Mesothelial cell of epicardium (in vitro differentiated cells): ENCODE results near the gene IBSP. TPM values are rescaled to one million over a fixed set of nuclear protein-coding genes. Genes with fewer than 3 reads are reported as not detected.

Experiments used
- DNase-seq, 2 experiments: peaks; one replicate each; pipeline ENCODE4 v3.0.0; 2021; ENCODE audit warnings: low spot score in 2 of 2; ENCODE audit not compliant: unreplicated experiment in 2 of 2
- H3K27ac Mint-ChIP-seq: 2 replicates; pipeline ENCODE4 v1.8.0; 2021; ENCODE audit warnings: mixed read lengths
- H3K27me3 Mint-ChIP-seq: 2 replicates; pipeline ENCODE4 v1.8.0; 2021; ENCODE audit warnings: low read depth, mixed read lengths
- H3K36me3 Mint-ChIP-seq: 2 replicates; pipeline ENCODE4 v1.8.0; 2021; ENCODE audit warnings: mixed read lengths
- H3K4me1 Mint-ChIP-seq: 2 replicates; pipeline ENCODE4 v1.8.0; 2021; ENCODE audit warnings: mixed read lengths
- H3K4me3 Mint-ChIP-seq: 2 replicates; pipeline ENCODE4 v1.8.0; 2021; ENCODE audit warnings: mild to moderate bottlenecking, moderate library complexity, mixed read lengths
- H3K9me3 Mint-ChIP-seq: 2 replicates; pipeline ENCODE4 v1.8.0; 2021; ENCODE audit warnings: mixed read lengths
- CTCF ChIP-seq: fragments of 200-600 bp; sonication (generic); IDR thresholded peaks from one replicate; pipeline ENCODE4 v1.5.0; 2021; ENCODE audit warnings: antibody characterized with exemption; ENCODE audit not compliant: unreplicated experiment
- total RNA-seq: library from RNA; stranded (reverse); gene quantifications from 3 replicates; pipeline ENCODE4 v1.2.1, GENCODE V29; 2021

The IBSP gene
- total RNA-seq, 1 donor from 2014 or later, result not detected

- Mint-ChIP-seq H3K9me3 (no peaks in the 10 kb centered on the region), H3K4me3 (no peak overlapping the region), H3K27ac (no peak overlapping the region), H3K27me3 (no peaks in the 10 kb centered on the region), H3K36me3 (no peaks in the 10 kb centered on the region), H3K4me1 (no peaks in the 10 kb centered on the region)
- DNase-seq, result no peak
- no peak for TF ChIP-seq CTCF
These were observed 15.6 kb upstream of the IBSP start for GRCh38 chr4:87783781-87784180.

GRCh38 chr4:87785731-87786509 lies 13.4 kb upstream of the IBSP start:
- H3K4me1 Mint-ChIP-seq, result no peaks in the 10 kb centered on the region
- H3K27ac Mint-ChIP-seq, result no peak overlapping the region
- TF ChIP-seq CTCF, result no peak
- no peaks in the 10 kb centered on the region for H3K9me3 Mint-ChIP-seq
- H3K36me3 Mint-ChIP-seq, result no peaks in the 10 kb centered on the region
- no peak overlapping the region for H3K4me3 Mint-ChIP-seq
- H3K27me3 Mint-ChIP-seq, result no peaks in the 10 kb centered on the region
- DNase-seq, result no peak

- no peak for TF ChIP-seq CTCF
These were observed 3.5 kb downstream of the IBSP start for GRCh38 chr4:87802858-87803257.

GRCh38 chr4:87803421-87803820 lies 4.1 kb downstream of the IBSP start:
- no peak for DNase-seq
- H3K27ac Mint-ChIP-seq, result no peak overlapping the region
- no peaks in the 10 kb centered on the region for H3K27me3 Mint-ChIP-seq
- H3K4me3 Mint-ChIP-seq, result no peak overlapping the region
- TF ChIP-seq CTCF, result no peak
- H3K4me1 Mint-ChIP-seq, result no peaks in the 10 kb centered on the region
- no peaks in the 10 kb centered on the region for H3K9me3 Mint-ChIP-seq
- no peaks in the 10 kb centered on the region for H3K36me3 Mint-ChIP-seq

More at GRCh38 chr4:87802858-87803257, 3.5 kb downstream of the IBSP start:
- H3K9me3 Mint-ChIP-seq, result no peaks in the 10 kb centered on the region
- H3K27me3 Mint-ChIP-seq, result no peaks in the 10 kb centered on the region
- no peaks in the 10 kb centered on the region for H3K36me3 Mint-ChIP-seq
- H3K27ac Mint-ChIP-seq, result no peak overlapping the region
- no peak for DNase-seq
- H3K4me1 Mint-ChIP-seq, result no peaks in the 10 kb centered on the region
- H3K4me3 Mint-ChIP-seq, result no peak overlapping the region

- H3K4me3 Mint-ChIP-seq, result no peak overlapping the region
- no peak for DNase-seq
- H3K36me3 Mint-ChIP-seq, result no peaks in the 10 kb centered on the region
- H3K27ac Mint-ChIP-seq, result no peak overlapping the region
- H3K27me3 Mint-ChIP-seq, result no peaks in the 10 kb centered on the region
- H3K4me1 Mint-ChIP-seq, result no peaks in the 10 kb centered on the region
- H3K9me3 Mint-ChIP-seq, result no peaks in the 10 kb centered on the region
- no peak for TF ChIP-seq CTCF
These were observed 5.5 kb downstream of the IBSP start for GRCh38 chr4:87804871-87805270.
